OCI-LY7 (cell line): ENCODE results near the gene CDK2AP2.

ENCODE experiments used
- EZH2phosphoT487 ChIP-seq: fragments of 200-600 bp; sonication (generic); IDR thresholded peaks from 2 replicates; pipeline ENCODE4 v1.6.1; 2018; ENCODE audit warnings: low read depth, borderline replicate concordance, mild to moderate bottlenecking, mixed run types, antibody characterized with exemption, low read length, moderate library complexity, mixed read lengths
- TF ChIP-seq, protein P1 (sequence below): fragments of 200-600 bp; sonication (generic); conservative IDR thresholded peaks from 2 replicates; pipeline ENCODE4 v1.5.1; 2014; ENCODE audit warnings: mild to moderate bottlenecking, antibody characterized with exemption, low read length, moderate library complexity, mixed read lengths

- TF ChIP-seq, protein P1, sequence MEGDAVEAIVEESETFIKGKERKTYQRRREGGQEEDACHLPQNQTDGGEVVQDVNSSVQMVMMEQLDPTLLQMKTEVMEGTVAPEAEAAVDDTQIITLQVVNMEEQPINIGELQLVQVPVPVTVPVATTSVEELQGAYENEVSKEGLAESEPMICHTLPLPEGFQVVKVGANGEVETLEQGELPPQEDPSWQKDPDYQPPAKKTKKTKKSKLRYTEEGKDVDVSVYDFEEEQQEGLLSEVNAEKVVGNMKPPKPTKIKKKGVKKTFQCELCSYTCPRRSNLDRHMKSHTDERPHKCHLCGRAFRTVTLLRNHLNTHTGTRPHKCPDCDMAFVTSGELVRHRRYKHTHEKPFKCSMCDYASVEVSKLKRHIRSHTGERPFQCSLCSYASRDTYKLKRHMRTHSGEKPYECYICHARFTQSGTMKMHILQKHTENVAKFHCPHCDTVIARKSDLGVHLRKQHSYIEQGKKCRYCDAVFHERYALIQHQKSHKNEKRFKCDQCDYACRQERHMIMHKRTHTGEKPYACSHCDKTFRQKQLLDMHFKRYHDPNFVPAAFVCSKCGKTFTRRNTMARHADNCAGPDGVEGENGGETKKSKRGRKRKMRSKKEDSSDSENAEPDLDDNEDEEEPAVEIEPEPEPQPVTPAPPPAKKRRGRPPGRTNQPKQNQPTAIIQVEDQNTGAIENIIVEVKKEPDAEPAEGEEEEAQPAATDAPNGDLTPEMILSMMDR: no peak
- TF ChIP-seq EZH2phosphoT487: no peak
Observed at GRCh38 chr11:67489203-67489884, 18.6 kb downstream of the CDK2AP2 start.
